Measurements from ENCODE around the gene FREM1. TPM values are rescaled to one million over a fixed set of nuclear protein-coding genes. Genes with fewer than 3 reads are reported as not detected.

Gene FREM1
- polyA plus RNA-seq, 10 donors: 20.0 to 50.5 (median 25.3) TPM

DNA sequence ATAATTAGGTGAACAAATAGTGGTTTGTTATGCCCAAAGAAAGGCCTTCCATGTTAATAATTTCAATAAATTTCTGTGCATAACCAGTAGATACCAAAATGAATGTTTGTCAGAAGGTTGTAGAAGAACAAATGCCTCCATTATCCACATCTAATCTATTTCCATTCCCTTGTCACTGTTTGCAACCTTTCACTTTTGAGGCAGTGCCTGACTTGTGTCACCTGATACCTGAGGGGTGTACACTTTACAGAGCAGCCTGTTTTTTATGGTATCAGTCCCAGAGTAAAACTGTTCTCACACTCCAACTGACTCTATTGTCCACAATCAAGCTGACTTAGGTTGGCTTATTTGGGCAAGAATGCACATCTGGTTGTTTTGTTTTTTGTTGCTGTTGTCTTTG is 40.1 kb downstream of the FREM1 start:
- no peak for DNase-seq

DNA sequence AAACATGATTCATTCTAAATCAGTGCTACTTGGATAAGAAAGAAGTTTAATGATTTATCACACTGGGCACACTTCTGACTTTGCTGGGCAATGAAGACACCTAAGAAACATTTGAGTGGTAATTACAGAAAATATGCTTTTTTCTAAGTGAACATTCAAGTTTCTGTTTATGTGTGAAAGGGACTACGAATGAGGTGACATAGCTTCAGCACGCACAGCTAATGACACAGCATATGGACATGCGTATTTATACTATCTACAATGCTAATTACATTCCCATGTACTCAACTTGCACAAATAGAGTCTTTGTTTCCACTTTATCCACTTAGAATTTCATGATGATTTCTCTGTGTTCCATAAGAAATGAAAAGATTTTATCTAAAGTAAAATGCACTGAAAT is 40.6 kb downstream of the FREM1 start:
- no peak for DNase-seq

DNA sequence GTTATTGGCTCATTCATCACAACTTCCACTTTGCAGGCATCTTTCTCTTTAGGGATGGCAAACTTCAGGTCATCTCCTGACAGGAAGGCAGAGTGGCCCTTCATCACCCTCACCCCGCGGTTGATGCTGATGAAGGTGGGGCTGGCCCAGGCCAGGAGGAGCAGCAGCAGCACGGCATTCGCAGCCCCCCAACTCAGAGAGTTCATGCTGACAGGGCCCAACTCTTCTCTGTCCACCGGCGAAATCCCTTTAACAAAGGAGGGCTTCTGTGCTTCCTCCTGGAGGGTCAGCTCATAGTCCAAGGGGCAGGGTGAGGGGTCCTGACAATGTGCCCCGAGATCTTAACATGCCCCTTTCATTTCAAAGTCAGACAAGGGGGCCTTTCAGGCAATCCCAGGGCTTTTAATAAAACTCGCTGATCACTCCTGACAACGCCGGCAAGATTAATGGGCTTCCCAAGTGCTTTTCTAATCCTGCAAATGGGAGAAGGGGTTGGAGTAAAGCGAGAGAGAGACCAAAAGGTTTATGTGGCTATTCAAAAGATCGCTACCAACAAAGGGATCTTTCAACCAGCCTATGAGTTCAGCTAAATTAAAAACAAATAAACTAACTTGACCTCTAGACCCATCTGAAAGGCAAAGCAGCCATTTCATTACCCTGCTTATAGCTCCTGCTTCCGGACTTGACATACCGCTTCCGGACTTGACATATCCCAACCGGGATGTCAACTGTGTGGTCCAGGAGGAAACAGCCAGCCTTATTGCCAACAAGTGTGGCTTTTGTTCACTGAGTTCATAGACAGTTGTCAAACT is 41.2 kb downstream of the FREM1 start:
- no peak for DNase-seq

DNA sequence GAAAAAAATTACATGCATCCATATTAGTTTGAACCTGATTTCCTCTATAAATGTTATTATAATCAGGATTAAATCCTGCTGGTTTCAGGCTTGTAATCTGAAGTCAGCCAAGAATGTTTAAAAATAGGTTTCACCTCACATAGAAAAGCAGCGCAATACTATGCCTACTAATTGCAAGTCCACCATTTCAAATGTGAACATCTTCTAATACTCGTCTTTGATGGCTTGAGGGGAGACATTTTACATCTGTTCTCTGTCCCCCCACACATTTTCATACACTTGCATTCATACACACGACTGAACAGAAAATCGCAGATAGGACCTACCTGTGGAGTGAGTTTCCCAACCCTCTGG is 41.8 kb downstream of the FREM1 start:
- DNase-seq: no peak

DNA sequence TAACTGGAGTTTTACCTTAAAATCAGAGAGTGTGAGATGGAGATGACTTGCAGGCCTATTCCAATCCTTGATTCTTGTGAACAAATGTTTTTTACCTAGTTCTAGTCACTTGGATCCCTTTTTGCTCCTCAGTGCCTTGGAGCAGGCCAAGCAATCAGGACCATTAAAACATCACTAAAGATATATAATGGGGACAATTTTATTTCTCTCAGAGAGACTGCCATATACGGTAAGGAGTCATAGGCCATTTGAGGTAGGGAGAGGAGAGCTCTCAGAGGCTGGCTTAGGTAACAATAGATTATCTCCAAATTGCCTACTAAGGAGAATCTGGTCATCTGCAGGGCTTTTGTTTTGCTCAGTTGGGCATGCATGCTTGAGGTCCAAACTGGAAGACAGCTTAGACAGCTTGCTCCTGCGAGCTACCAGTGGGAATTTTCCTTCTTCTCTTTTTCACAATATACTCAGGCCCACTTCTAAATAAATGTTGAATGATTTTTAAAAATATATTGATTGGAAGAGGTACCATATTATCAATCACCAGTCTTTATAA is 44.0 kb downstream of the FREM1 start:
- DNase-seq: no peak

DNA sequence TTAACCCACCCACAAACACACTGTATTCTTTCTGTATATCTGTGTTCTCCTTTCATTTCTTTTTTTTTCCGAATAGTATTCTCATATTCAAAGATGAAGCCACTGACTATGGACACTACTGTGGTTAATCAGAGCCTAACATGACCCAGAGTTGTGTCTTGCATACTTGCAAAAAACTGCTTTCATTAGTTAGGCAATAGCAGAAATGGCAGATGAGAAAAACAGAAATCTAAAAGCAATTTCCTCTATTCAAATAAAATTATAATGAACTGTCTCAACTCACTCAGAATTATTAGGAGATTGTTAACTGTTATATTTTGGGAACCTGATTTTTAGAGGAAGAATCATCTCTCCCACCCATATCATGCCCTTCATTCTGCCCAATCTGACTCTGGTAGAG is 45.9 kb downstream of the FREM1 start:
- no peak for DNase-seq

DNA sequence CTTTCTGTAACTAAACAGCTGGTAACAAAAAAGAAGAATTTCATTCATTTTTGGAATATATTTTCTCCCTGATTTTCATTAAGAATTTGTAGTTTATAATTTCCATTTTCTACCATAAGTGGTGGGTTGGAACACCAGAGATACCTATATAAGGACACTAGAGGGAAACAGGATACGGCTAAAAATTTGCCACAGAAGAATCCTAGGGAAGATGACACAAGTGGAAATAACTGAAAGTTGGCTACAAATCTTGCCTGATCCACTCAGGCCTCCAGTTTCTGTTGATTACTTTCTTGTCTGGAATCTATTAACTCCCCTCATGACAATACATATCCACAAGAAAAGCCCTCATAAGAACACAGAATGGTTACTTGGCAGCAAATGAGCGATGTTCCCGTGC is 46.8 kb downstream of the FREM1 start:
- DNase-seq: peak; percentile 14 to 55 (median 27)

DNA sequence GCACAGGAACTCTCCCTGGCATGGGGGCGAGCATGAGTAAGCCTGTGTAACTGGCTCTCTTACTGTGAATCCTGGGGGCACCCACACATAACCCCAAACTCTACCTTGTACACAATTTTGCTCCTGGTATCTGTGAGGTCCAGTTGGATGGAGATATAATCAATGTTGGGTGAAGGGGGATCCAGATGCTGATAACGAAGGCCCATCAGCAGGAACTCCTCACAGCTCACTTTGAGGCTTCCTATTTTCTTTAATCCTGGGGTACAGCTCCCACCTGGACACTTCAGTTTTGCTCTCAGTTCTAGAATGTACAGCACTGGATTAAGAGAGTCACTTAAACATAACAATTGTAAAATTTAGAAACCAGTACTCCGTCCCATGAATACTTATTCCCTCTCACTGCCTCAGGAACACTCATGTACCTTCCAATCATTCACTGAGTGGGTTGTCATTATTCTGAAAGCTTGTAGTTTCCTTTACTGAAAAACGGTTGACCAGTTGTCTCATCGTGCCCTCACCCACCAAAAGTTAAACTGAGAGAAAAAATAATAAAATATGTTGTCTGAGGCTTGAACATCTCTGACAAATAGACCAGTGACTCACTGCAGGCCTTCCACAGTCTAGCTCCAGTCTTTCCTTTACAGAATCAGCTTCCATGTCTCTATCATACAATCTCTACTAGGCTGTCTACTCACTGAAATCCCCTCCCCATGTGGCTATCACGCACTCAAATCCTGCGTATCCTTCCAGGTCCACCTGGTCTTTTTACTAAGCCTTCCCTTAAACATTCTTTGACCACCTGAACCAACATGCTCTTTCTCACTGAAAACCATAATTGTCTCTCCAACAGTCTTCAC is 52.6 kb downstream of the FREM1 start:
- no peak for DNase-seq

DNA sequence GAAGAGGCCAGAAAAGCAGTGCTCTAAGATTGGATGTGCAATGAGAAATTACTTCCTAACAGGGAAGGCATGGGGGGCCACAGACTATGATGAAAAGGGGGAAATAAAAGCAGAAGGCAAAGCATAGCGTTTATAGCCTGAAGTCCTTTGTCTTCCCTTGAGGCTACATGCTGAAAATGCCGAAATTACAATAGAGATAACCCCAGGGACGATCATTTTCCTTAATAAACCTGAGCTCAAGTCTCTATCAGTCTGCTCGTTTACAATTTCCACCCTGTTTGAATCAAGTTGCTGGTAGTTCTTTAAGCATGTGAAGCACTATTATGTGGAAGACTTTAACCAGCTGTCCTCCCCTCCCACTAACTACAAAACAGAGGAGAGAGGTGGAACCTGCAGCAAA is 60.4 kb downstream of the FREM1 start:
- DNase-seq: no peak

DNA sequence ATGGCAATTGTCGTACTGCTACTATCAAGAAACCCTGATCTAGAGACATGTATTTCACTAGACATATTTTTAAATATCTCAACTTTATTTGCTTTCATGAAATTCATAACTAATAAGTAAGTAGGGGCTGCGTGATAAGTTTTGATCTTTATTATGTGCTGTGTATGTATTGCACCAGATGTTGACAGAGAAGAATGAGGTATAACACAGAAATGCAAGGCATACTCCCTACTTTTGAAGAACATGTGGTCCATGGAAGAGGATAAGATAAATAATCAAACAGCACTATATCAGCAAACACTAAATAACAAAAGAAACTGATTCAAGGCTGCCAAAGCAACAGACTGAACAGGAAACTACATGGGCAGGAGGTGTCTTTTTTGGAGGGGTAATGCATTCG is 60.9 kb downstream of the FREM1 start:
- DNase-seq: no peak

DNA sequence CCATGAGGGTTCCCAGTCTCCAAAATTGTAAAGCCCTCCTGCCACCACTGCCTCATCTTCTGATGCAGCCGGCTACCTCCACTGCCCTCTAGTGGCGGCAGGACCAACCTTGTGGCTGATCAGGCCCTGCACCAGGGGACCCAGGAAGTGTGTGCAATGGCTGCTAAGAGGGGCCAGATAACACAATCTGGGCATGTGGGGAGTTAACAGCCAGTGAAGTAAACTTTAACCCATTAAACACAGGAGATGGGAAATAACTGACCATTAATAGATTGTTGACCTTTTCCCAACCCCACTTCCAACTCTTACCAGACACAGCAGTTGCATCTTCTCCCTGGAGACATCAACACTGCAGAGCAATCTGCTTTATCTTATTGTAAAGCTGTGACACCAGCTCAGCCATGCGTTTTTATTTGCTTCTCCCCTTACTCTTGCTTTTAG is 63.3 kb downstream of the FREM1 start:
- DNase-seq: peak in 2 of 3 donors; percentile 6 to 48

DNA sequence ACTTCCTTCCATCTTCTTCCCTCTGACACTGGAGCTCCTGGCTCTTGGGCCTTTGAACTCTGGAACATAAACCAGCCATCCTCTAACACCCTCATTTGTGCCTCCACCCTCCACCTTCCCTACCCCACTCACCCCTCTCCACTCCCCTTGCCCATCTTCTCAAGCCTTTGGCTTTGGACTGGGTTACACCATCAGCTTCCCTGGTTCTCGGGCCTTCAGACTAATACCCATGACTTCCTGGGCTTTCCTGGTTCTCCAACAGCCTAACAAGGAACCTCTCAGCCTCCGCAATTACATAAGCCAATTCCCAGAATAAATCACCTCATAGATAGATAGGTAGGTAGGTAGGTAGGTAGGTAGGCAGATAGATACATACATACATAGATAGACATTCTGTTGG is 67.1 kb downstream of the FREM1 start:
- DNase-seq: no peak

DNA sequence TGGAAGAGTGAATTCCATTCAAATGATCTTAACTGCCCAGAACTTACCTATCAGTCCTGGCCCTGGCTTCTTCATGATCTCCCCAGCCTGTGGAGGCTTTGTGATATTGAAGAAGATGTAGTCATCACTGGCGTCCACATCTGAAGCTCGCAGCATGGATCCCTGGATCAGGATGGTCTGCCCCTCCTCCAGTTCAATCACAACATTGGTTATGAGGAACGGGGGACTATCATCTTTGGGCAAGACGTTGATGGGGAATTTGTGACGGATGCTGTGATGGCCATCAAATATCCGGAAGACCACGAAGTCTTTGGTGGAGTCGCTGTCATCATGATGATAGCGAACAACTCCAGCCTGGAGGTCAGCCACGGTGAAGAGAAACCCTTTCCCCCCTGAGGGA is 68.0 kb downstream of the FREM1 start:
- DNase-seq: no peak

DNA sequence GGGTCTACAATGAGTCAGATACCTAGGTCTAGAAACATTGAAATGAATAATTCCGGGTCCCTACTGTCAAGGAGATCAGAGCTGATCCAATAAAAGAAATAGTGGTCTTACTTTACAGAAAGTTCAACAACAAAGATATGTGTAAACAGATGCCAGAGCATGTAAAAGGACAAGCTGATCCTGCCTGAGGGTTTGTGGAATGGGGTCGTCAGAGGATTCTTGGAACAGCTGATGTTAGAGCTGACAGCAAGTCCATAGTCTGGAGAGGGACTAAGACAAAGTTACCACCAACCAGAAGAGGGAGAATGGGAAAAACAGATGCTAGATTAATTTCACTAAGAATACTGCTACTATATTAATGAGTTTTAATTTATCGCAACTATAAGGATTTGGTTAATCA is 71.5 kb downstream of the FREM1 start:
- peak; percentile 6 to 15 (median 10) for DNase-seq

DNA sequence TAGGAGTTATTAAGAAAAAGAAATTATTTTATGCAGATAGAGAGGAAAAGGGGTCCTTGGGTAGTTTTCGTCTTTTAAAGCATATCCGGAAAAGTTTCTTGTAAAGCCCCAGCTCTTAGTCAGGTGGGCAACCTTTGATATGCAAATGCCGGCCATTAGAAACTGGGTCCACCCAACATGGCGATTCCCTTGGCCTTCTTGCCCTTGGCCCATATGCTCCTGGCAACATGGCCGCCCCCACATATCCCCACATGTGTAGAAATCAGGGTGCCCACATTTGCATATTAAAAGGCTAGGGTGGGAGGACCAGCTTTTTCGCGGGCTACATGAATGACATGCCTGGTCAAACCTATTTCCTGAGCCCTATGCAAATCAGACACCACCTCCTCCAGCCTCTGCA is 73.3 kb downstream of the FREM1 start:
- no peak for DNase-seq

DNA sequence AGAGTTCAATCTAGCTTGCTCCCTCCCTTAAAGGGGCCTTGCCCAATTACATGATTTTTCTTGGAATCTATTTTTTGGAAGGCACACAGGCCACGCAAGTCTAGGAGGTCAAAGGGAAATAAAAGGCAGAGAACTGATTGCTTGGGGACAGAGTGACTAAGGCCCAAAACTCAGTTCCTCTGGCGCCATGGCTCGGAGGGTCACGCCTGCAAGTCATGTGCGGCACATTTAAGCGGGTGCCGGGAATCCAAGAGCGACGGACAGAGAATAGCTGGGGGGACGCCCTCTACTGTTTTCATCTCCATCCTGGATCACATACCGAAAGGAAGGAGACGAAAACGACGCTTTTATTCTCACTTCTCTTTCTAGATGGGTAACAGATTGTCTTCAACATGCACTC is 78.6 kb downstream of the FREM1 start:
- no peak for DNase-seq

DNA sequence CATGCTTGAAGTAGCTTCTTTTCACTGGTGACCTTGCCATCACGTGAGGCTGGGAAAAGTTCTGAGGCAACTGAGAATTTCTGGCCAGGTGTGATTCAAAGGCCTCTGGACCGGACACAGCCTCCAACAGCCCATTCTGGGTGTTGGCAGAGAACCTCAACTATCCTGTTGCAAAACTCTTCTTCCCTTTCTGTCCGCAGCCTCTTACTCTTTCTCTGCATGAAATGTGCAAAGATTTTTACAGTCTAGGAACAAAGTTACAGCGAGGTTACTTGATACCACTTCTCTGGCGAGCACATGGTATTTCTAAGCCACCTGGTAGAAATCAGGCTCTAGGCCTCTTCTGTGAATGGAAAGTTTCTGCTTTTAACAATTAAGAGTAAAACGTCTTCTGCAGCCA is 79.2 kb downstream of the FREM1 start:
- peak in 1 of 3 donors; percentile 47 for DNase-seq

DNA sequence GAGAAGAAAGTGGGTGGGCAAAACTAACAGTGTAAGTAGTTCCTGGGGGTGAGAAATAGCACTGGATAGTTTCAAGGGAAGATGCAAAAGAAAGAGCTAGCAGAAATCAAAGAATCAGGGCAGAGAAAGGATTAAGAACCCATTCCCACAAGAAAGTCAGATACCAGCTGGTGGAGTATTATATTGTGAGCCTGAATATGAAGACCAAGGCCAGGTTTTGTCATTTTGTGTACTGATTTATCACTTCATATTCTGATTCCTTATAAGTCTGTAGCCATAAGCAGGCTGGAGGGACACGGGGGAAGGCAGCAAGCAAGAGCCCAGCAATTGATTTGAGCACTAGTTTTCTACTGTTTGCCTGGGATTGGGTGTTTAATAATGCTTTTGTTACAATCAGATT is 80.2 kb downstream of the FREM1 start:
- DNase-seq: no peak

DNA sequence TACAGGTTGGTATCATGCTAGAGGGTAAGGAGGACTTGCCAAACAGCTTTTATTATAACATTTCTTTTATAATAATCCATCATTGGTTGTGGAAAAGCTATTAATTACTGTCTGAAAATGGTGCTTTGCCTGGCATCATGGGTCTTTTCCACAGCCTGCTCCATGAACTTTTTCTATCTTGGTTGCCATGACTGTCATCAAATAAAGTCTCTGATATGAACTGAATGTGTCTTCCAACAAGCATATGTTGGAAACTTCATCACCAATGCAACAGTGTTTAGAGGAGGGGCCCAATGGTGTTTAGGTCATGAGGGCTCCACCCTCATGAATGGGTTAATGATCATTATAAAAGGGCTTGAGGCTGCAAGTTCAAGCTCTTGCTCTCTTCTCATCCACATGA is 81.0 kb downstream of the FREM1 start:
- no peak for DNase-seq

DNA sequence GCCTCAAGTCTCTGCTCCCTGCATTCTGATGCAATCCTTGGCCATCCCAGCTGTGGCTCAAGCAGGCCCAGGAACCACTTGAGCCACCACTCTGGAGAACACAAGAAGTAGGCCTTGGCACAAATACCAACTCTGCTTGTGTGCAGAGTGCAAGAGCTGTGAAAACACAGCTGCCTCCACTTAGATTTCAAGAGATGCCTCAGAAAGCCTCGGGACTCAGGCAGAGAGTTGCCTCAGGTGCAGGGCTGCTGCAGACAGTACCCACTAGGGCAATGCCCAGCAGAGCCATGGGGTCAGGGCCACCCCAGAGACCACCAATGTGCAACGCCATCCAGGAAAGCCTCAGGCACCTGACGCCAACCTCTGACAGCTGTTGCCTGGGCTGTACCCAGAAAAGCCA is 82.4 kb downstream of the FREM1 start:
- DNase-seq: no peak

DNA sequence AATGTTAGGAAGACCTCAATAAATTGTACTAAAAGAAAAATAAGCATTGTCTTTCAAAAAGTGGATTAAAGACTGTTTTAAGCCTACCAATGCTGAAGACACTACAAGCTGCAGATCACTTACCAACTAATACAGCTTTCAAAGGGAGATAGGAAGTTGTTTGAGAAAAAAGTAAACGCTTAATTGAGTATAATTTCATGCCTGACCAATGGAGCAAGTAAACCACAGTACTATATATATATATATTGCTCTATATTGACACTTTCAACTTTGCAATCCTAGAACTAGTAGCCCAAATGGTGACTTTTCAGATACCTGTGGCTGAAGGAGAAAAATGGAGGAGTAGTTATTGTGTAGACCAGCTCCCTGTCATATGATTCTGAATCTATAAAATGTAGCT is 85.7 kb downstream of the FREM1 start:
- DNase-seq: no peak

DNA sequence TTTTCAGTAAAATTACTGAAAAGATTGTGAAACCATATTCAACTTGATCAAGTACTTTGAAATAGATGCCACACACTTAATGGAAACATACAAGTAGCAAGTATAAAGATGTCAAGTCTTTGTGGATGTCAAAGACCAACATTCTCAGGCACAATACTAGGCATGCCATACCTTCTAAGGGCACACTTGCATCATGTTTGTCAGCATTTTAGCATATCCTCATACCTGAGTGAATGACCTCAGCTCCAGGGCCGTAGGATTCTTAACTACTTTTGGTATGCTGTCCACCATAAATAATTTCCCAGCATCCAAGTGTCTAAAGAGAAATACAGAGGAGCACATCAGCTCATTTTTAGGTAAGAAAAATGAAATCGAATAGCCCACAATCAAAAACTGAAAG is 86.4 kb downstream of the FREM1 start:
- no peak for DNase-seq

DNA sequence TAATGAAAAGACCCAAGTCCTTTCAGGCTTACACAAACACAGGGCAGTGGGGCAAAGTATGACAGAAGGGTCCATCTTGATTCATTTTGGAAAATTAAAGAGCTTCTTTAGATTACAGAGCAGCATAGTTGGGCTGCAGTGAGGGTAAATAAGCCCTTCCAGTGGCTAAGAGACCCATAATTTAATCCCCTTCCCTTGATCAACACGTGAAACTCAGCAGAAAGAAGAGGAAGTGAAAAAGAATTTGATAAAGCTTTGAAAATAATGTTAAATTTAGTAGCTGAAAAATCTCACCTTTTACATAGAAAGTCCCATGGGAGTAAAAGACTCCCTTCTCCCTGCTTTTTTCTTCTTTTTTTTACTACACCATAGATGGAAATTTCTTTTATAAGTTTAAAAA is 87.6 kb downstream of the FREM1 start:
- no peak for DNase-seq
